HG03469 (cell line): Measurements from ENCODE around the gene GPM6B.

ENCODE experiments used
- ATAC-seq: cut with Tn5 transposase; IDR thresholded peaks from one replicate; pipeline ENCODE4 v1.9.1; 2021; ENCODE audit warnings: mild to moderate bottlenecking, moderate library complexity, moderate number of reproducible peaks; ENCODE audit not compliant: unreplicated experiment

GPM6B gene

GRCh38 chrX:13825178-13825762 is 8.4 kb upstream of the GPM6B start:
- ATAC-seq, result no peak

- no peak for ATAC-seq
Measured at GRCh38 chrX:13824746-13825145, 7.9 kb upstream of the GPM6B start.

- ATAC-seq, result no peak
Measured at GRCh38 chrX:13821738-13822137, 4.8 kb upstream of the GPM6B start.

GRCh38 chrX:13816176-13816575 is 717 bp downstream of the GPM6B start:
- ATAC-seq, result no peak

GRCh38 chrX:13815664-13816063 is 1.2 kb downstream of the GPM6B start:
- no peak for ATAC-seq

- no peak for ATAC-seq
Measured at GRCh38 chrX:13808865-13809264, 8.0 kb downstream of the GPM6B start.

- no peak for ATAC-seq
Measured at GRCh38 chrX:13808293-13808692, 8.6 kb downstream of the GPM6B start.

- ATAC-seq, result no peak
Measured at GRCh38 chrX:13805241-13805640, 11.7 kb downstream of the GPM6B start.

GRCh38 chrX:13803116-13803515 is 13.8 kb downstream of the GPM6B start:
- no peak for ATAC-seq

GRCh38 chrX:13798184-13798583 is 18.7 kb downstream of the GPM6B start:
- no peak for ATAC-seq

- no peak for ATAC-seq
Measured at GRCh38 chrX:13797512-13797911, 19.4 kb downstream of the GPM6B start.

- ATAC-seq, result no peak
Measured at GRCh38 chrX:13794417-13794816, 22.5 kb downstream of the GPM6B start.

- no peak for ATAC-seq
Measured at GRCh38 chrX:13793897-13794296, 23.0 kb downstream of the GPM6B start.

- no peak for ATAC-seq
Measured at GRCh38 chrX:13791559-13791958, 25.3 kb downstream of the GPM6B start.

- ATAC-seq, result no peak
Measured at GRCh38 chrX:13791145-13791544, 25.7 kb downstream of the GPM6B start.

- ATAC-seq, result no peak
Measured at GRCh38 chrX:13790206-13791131, 26.4 kb downstream of the GPM6B start.

- ATAC-seq, result no peak
Measured at GRCh38 chrX:13786048-13786447, 30.8 kb downstream of the GPM6B start.

- ATAC-seq, result no peak
Measured at GRCh38 chrX:13780868-13781427, 35.9 kb downstream of the GPM6B start.

GRCh38 chrX:13778916-13779315 is 38.0 kb downstream of the GPM6B start:
- no peak for ATAC-seq

GRCh38 chrX:13776387-13776786 is 40.5 kb downstream of the GPM6B start:
- no peak for ATAC-seq

- ATAC-seq, result no peak
Measured at GRCh38 chrX:13775837-13776236, 41.1 kb downstream of the GPM6B start.

GRCh38 chrX:13774696-13775095 is 42.2 kb downstream of the GPM6B start:
- ATAC-seq, result no peak
